H9 (cell line): Measurements from ENCODE around the gene ARRB1. TPM values are rescaled to one million over a fixed set of nuclear protein-coding genes. Genes with fewer than 3 reads are reported as not detected.

ENCODE experiments used
- DNase-seq: peaks from one replicate; pipeline ENCODE4 v3.0.0-alpha.2; 2017
- H2AFZ ChIP-seq: one replicate; pipeline ENCODE4 v1.6.1; 2013; ENCODE audit warnings: mild to moderate bottlenecking, low read length, control low read depth, moderate library complexity
- H2AK5ac ChIP-seq: 2 replicates; pipeline ENCODE4 v1.6.1; 2013; ENCODE audit warnings: low read length, control low read depth, mixed read lengths; ENCODE audit not compliant: insufficient read length
- H2BK120ac ChIP-seq: one replicate; pipeline ENCODE4 v1.6.1; 2013; ENCODE audit warnings: low read depth, mild to moderate bottlenecking, low read length, control low read depth, inconsistent platforms; ENCODE audit not compliant: poor library complexity, severe bottlenecking
- H2BK12ac ChIP-seq: 2 replicates; pipeline ENCODE4 v1.6.1; 2013; ENCODE audit warnings: low read length, control low read depth, mixed read lengths, low read depth; ENCODE audit not compliant: insufficient read length
- H2BK15ac ChIP-seq: 2 replicates; pipeline ENCODE4 v1.6.1; 2013; ENCODE audit warnings: low read depth, low read length, control low read depth
- H2BK20ac ChIP-seq: one replicate; pipeline ENCODE4 v1.6.1; 2013; ENCODE audit warnings: low read depth, mild to moderate bottlenecking, low read length, control low read depth, inconsistent platforms; ENCODE audit not compliant: poor library complexity, severe bottlenecking
- H2BK5ac ChIP-seq: 2 replicates; pipeline ENCODE4 v1.6.1; 2013; ENCODE audit warnings: low read length, control low read depth, mixed read lengths; ENCODE audit not compliant: insufficient read length
- H3K14ac ChIP-seq: 2 replicates; pipeline ENCODE4 v1.6.1; 2013; ENCODE audit warnings: low read length, control low read depth; ENCODE audit not compliant: insufficient read depth
- H3K18ac ChIP-seq: 2 replicates; pipeline ENCODE4 v1.6.1; 2013; ENCODE audit warnings: low read depth, mild to moderate bottlenecking, mixed read lengths, low read length, control low read depth; ENCODE audit not compliant: insufficient read length
- H3K23ac ChIP-seq: 2 replicates; pipeline ENCODE4 v1.6.1; 2013; ENCODE audit warnings: low read length, control low read depth, mixed read lengths, low read depth; ENCODE audit not compliant: insufficient read length
- H3K23me2 ChIP-seq: 2 replicates; pipeline ENCODE4 v1.6.1; 2013; ENCODE audit warnings: low read depth, mild to moderate bottlenecking, mixed read lengths, low read length, control low read depth; ENCODE audit not compliant: insufficient read length, poor library complexity, severe bottlenecking
- H3K27ac ChIP-seq: 2 replicates; pipeline ENCODE4 v1.5.1; 2013; ENCODE audit warnings: low read length, control low read depth, mixed read lengths, low read depth; ENCODE audit not compliant: insufficient read length
- H3K27me3 ChIP-seq: 2 replicates; pipeline ENCODE4 v1.6.1; 2013; ENCODE audit warnings: low read length, control low read depth, inconsistent platforms; ENCODE audit not compliant: insufficient read depth
- H3K4ac ChIP-seq: 2 replicates; pipeline ENCODE4 v1.6.1; 2013; ENCODE audit warnings: low read depth, mild to moderate bottlenecking, control low read depth, inconsistent platforms, low read length, moderate library complexity
- H3K4me1 ChIP-seq: 2 replicates; pipeline ENCODE4 v1.6.1; 2013; ENCODE audit warnings: low read length, control low read depth, inconsistent platforms; ENCODE audit not compliant: insufficient read depth
- H3K4me2 ChIP-seq: 2 replicates; pipeline ENCODE4 v1.6.1; 2013; ENCODE audit warnings: low read length, control low read depth, mixed read lengths; ENCODE audit not compliant: insufficient read length, insufficient read depth
- H3K56ac ChIP-seq: 2 replicates; pipeline ENCODE4 v1.6.1; 2013; ENCODE audit warnings: low read depth, mild to moderate bottlenecking, mixed read lengths, low read length, control low read depth; ENCODE audit not compliant: insufficient read length
- H3K79me1 ChIP-seq: 2 replicates; pipeline ENCODE4 v1.6.1; 2013; ENCODE audit warnings: low read depth, mild to moderate bottlenecking, moderate library complexity, low read length, control low read depth, inconsistent platforms; ENCODE audit not compliant: insufficient read depth, poor library complexity, severe bottlenecking
- H3K79me2 ChIP-seq: 2 replicates; pipeline ENCODE4 v1.6.1; 2013; ENCODE audit warnings: low read length, control low read depth, inconsistent platforms; ENCODE audit not compliant: insufficient read depth
- H3K9ac ChIP-seq: 2 replicates; pipeline ENCODE4 v1.6.1; 2013; ENCODE audit warnings: low read length, control low read depth, mixed read lengths; ENCODE audit not compliant: insufficient read length; ENCODE audit errors: extremely low read depth
- H3K9me3 ChIP-seq: one replicate; pipeline ENCODE4 v1.6.1; 2013; ENCODE audit warnings: low read depth, low read length, inconsistent platforms; ENCODE audit not compliant: control insufficient read depth
- H3T11ph ChIP-seq: one replicate; pipeline ENCODE4 v1.6.1; 2013; ENCODE audit warnings: mild to moderate bottlenecking, low read length, control low read depth, inconsistent platforms
- H4K20me1 ChIP-seq: one replicate; pipeline ENCODE4 v1.6.1; 2013; ENCODE audit not compliant: control insufficient read depth, insufficient read length, insufficient read depth
- H4K5ac ChIP-seq: 2 replicates; pipeline ENCODE4 v1.6.1; 2013; ENCODE audit warnings: low read depth, mild to moderate bottlenecking, mixed read lengths, low read length, control low read depth; ENCODE audit not compliant: insufficient read length
- H4K8ac ChIP-seq: replicated peaks from 2 replicates; pipeline ENCODE4 v1.6.1; 2013; ENCODE audit warnings: low read length, control low read depth, mixed read lengths, low read depth; ENCODE audit not compliant: insufficient read length
- H4K91ac ChIP-seq: 2 replicates; pipeline ENCODE4 v1.6.1; 2013; ENCODE audit warnings: low read depth, mild to moderate bottlenecking, moderate library complexity, mixed read lengths, low read length, control low read depth; ENCODE audit not compliant: insufficient read length
- H3K27ac Mint-ChIP-seq, 3 experiments: 2 replicates in 2 of 3; 3 replicates in 1 of 3; pipeline ENCODE4 v1.8.0; 2020 to 2021; ENCODE audit warnings: mixed read lengths in 3 of 3, mild to moderate bottlenecking in 1 of 3, moderate library complexity in 1 of 3
- H3K27me3 Mint-ChIP-seq: 2 replicates; pipeline ENCODE4 v1.8.0; 2021; ENCODE audit warnings: low read depth, mild to moderate bottlenecking, moderate library complexity, mixed read lengths
- H3K36me3 Mint-ChIP-seq, 3 experiments: 2 replicates in 2 of 3; 3 replicates in 1 of 3; pipeline ENCODE4 v1.8.0; 2020 to 2021; ENCODE audit warnings: low read depth in 3 of 3, mixed read lengths in 3 of 3; ENCODE audit not compliant: insufficient read depth in 1 of 3
- H3K4me1 Mint-ChIP-seq, 2 experiments: 2 replicates each; pipeline ENCODE4 v1.8.0; 2020; ENCODE audit warnings: mixed read lengths in 2 of 2
- H3K4me3 Mint-ChIP-seq, 2 experiments: 2 replicates in 1 of 2; 3 replicates in 1 of 2; pipeline ENCODE4 v1.8.0; 2020 to 2021; ENCODE audit warnings: mild to moderate bottlenecking in 2 of 2, mixed read lengths in 2 of 2, moderate library complexity in 1 of 2
- H3K9me3 Mint-ChIP-seq, 2 experiments: 2 replicates in 1 of 2; 3 replicates in 1 of 2; pipeline ENCODE4 v1.8.0; 2020; ENCODE audit warnings: mild to moderate bottlenecking in 2 of 2, mixed read lengths in 2 of 2, moderate library complexity in 1 of 2
- CTCF ChIP-seq: fragments of 200-600 bp; sonication (generic); conservative IDR thresholded peaks from 3 replicates; pipeline ENCODE4 v1.8.0; 2021; ENCODE audit warnings: antibody characterized with exemption, mild to moderate bottlenecking
- WGBS: extraction: QIAGEN DNeasy Blood & Tissue Kit; methylation state at CpG from one replicate; pipeline ENCODE4 v1.1.7; 2013; ENCODE audit warnings: missing lambda C conversion rate, low lambda C conversion rate, mixed read lengths; ENCODE audit not compliant: insufficient read length; ENCODE audit errors: extremely low coverage; 5-methylcytosine and 5-hydroxymethylcytosine counted together
- total RNA-seq: library from RNA; stranded (reverse); gene quantifications from 2 replicates; pipeline ENCODE4 v1.2.1, GENCODE V29; 2021

Gene ARRB1
- total RNA-seq, 1 experiment from 2014 or later = 20.6 TPM

GRCh38 chr11:75272821-75273301, 78.6 kb downstream of the ARRB1 start:
- Histone ChIP-seq H3K4ac (no peak overlapping the region), H3K9ac (no peak overlapping the region), H4K5ac (no peak overlapping the region), H4K8ac (no peak overlapping the region), H3K27ac (no peak overlapping the region), H3K4me2 (no peak overlapping the region), H2BK20ac (no peak overlapping the region), H3T11ph (no peak overlapping the region), H3K23ac (no peak overlapping the region), H3K56ac (no peak overlapping the region), H2BK12ac (no peak overlapping the region), H3K79me1 (no peaks in the 10 kb centered on the region), H3K27me3 (no peaks in the 10 kb centered on the region), H3K4me1 (no peaks in the 10 kb centered on the region), H2BK5ac (no peak overlapping the region), H3K79me2 (no peaks in the 10 kb centered on the region), H3K18ac (no peak overlapping the region), H4K91ac (no peak overlapping the region), H3K14ac (no peak overlapping the region), H3K23me2 (no peaks in the 10 kb centered on the region), H3K9me3 (no peaks in the 10 kb centered on the region), H2AFZ (no peak overlapping the region), H2AK5ac (no peak overlapping the region), H4K20me1 (no peaks in the 10 kb centered on the region), H2BK120ac (no peak overlapping the region), H2BK15ac (no peak overlapping the region)
- Mint-ChIP-seq H3K36me3 (peaks cover 0 to 16% (median 2%) of the 10 kb centered on the region in 3 experiments; a peak in 2 of 7 replicates), H3K4me1 (peaks cover 4 to 12% of the 10 kb centered on the region in 2 experiments), H3K27ac (no peak overlapping the region; a peak in 1 of 7 replicates), H3K4me3 (no peak overlapping the region), H3K9me3 (no peaks in the 10 kb centered on the region), H3K27me3 (no peaks in the 10 kb centered on the region; the same call in none of the 2 replicates)
- DNase-seq = peak; percentile 26
- no CpG with 5 or more reads among the region's 12 CpGs for WGBS
- no peak for TF ChIP-seq CTCF
